ENCODE data around the gene SSPN. TPM values are rescaled to one million over a fixed set of nuclear protein-coding genes. Genes with fewer than 3 reads are reported as not detected.

The SSPN gene
- total and polyA plus RNA-seq, 9 of the 15 experiments (the other 6 are each of a cell fraction or from before 2014, with no cell fraction given): 0.40 TPM; not detected in 8

GRCh38 chr12:26287671-26288381 lies 92.5 kb downstream of the SSPN start (continued):
- TF ChIP-seq ETS1 (conservative IDR thresholded peaks at IDR 0.05; ENCODE audit: control insufficient read depth, low read depth, low read length) (no peak), POU5F1 (IDR thresholded peaks at IDR 0.05; ENCODE audit: borderline replicate concordance, low read depth, low read length, partially characterized antibody) (no peak), SIX5 (IDR thresholded peaks at IDR 0.05; ENCODE audit: borderline replicate concordance in 1 of 2, insufficient read depth in 1 of 2, low read depth in 1 of 2, low read length in 2 of 2) (no peak), CBX2 (IDR thresholded peaks at IDR 0.05; ENCODE audit: insufficient read depth, low read length, poor library complexity, severe bottlenecking) (no peak), MCM5 (IDR thresholded peaks at IDR 0.05; ENCODE audit: low read depth) (no peak), SAFB2 (IDR thresholded peaks at IDR 0.05; ENCODE audit: borderline replicate concordance, low read depth, low read length, severe bottlenecking) (no peak)

GRCh38 chr12:26290565-26290964 lies 95.2 kb downstream of the SSPN start:
- H3K27me3 ChIP-seq (ENCODE audit: control insufficient read depth in 2 of 2, insufficient read depth in 2 of 2, low read length in 2 of 2): no peaks in the 10 kb centered on the region; a peak in 1 of 5 replicates
- ATAC-seq: no peak
- no peak overlapping the region for H3K4me3 ChIP-seq
- BruUV-seq (replicated peaks): no TSS peak
- no peak for FAIRE-seq
- no peaks in the 10 kb centered on the region for H3K79me2 ChIP-seq (ENCODE audit: control insufficient read depth, insufficient read depth, low read length)
- DNase-seq (ENCODE audit: extremely low read depth in 1 of 4, low spot score in 3 of 4): no peak
- WGBS (ENCODE audit: insufficient coverage, low coverage, missing lambda C conversion rate): 23% methylated on average over 2 of the region's 2 CpGs
- no peaks in the 10 kb centered on the region for H3K9me1 ChIP-seq (ENCODE audit: control insufficient read depth, insufficient read depth, low read length)
- ChIA-PET POLR2A (no interaction called here), CTCF (ENCODE audit: low intra/inter-chr PET ratio) (no interaction called here)
- H3K27ac ChIP-seq (ENCODE audit: extremely low read depth, low read depth, low read length): no peak overlapping the region
- H3K4me1 ChIP-seq (replicated peaks in 1 of 2; ENCODE audit: control insufficient read depth in 2 of 2, insufficient read depth in 2 of 2, low read length in 2 of 2): no peaks in the 10 kb centered on the region
- no peak overlapping the region for H2AFZ ChIP-seq (ENCODE audit: low read depth, low read length)
- no peaks in the 10 kb centered on the region for H3K36me3 ChIP-seq (ENCODE audit: control insufficient read depth, insufficient read depth, low read length)
- H3K9me3 ChIP-seq (replicated peaks; ENCODE audit: control insufficient read depth, insufficient read depth, low read depth, low read length): no peaks in the 10 kb centered on the region
- intact Hi-C loops (cut with micrococcal nuclease) (no loop called here), in situ Hi-C loops (cut with MboI) (no loop called here)
- no peak overlapping the region for H3K4me2 ChIP-seq (ENCODE audit: insufficient read depth, low read length)
- H3K9ac ChIP-seq (ENCODE audit: insufficient read depth in 1 of 2, low read depth in 2 of 2, low read length in 2 of 2): no peak overlapping the region
- H4K20me1 ChIP-seq (replicated peaks; ENCODE audit: control insufficient read depth, insufficient read depth, low read length): no peaks in the 10 kb centered on the region
- TF ChIP-seq ELF1 (tag; IDR thresholded peaks at IDR 0.05) (no peak), ZNF143 (CRISPR knock-in tag; IDR thresholded peaks at IDR 0.05) (no peak), E4F1 (CRISPR knock-in tag; IDR thresholded peaks at IDR 0.05; ENCODE audit: borderline replicate concordance) (no peak), ZNF316 (IDR thresholded peaks at IDR 0.05) (no peak), MED1 (CRISPR knock-in tag; IDR thresholded peaks at IDR 0.05; ENCODE audit: borderline replicate concordance) (no peak), ZNF140 (CRISPR knock-in tag; IDR thresholded peaks at IDR 0.05) (no peak), SNRNP70 (optimal IDR thresholded peaks at IDR 0.05; ENCODE audit: low read depth, low read length) (no peak), ZNF639 (CRISPR knock-in tag; conservative IDR thresholded peaks at IDR 0.05 in 1 of 2, IDR thresholded peaks at IDR 0.05 in 1 of 2) (no peak)

Data from K562 (cell line).